ENCODE results near the gene PRDM16. TPM values are rescaled to one million over a fixed set of nuclear protein-coding genes. Genes with fewer than 3 reads are reported as not detected.

The PRDM16 gene
- total and polyA plus RNA-seq, 2 of the 4 experiments (the other 2 are of a cell fraction), result 0.02 TPM; not detected in 1

DNA sequence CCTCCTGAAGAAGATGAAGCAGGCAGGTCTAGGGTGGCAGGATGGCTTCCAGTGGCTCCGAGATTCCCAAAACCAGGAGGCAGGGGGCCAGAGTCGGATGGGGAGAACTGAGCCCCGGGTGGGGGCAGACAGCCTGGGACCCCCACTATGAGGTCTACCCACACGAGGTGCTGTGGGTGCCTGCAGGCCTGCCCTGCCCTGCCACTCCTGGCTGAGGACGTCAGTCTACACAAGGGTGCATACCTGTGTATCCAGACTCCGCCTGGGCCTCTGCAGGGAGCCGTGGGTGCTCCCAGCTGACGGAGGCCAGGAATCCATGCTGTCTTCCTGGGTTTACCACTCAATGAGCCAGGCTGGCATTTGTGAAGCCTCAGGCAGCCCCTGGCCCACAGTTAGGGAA lies 80.3 kb downstream of the PRDM16 start:
- Histone ChIP-seq H2BK20ac (ENCODE audit: low read depth, low read length) (no peak overlapping the region), H2BK15ac (ENCODE audit: low read depth, low read length) (no peak overlapping the region), H2AK5ac (ENCODE audit: low read depth, low read length) (no peak overlapping the region), H3K79me1 (ENCODE audit: low read depth in 1 of 2, low read length in 2 of 2) (no peaks in the 10 kb centered on the region), H3K27me3 (ENCODE audit: control insufficient read depth, insufficient read depth, low read length) (no peaks in the 10 kb centered on the region), H3K23ac (ENCODE audit: low read depth, low read length) (no peak overlapping the region), H3K14ac (replicated peaks; ENCODE audit: low read depth, low read length) (no peak overlapping the region), H3K56ac (ENCODE audit: extremely low read depth, insufficient read depth, low read length) (no peak overlapping the region), H4K20me1 (ENCODE audit: insufficient read depth, low read length) (no peaks in the 10 kb centered on the region), H3K4me3 (ENCODE audit: insufficient read depth, low read depth, low read length) (no peak overlapping the region), H3K4me1 (ENCODE audit: control insufficient read depth, insufficient read depth, low read length) (no peaks in the 10 kb centered on the region), H3K9me3 (ENCODE audit: control insufficient read depth, insufficient read depth, low read length) (peaks cover 12% of the 10 kb centered on the region), H3K4ac (ENCODE audit: low read depth, low read length) (no peak overlapping the region), H2AFZ (replicated peaks; ENCODE audit: low read length, poor library complexity) (no peak overlapping the region), H3K18ac (ENCODE audit: low read depth, low read length) (no peak overlapping the region), H2AK9ac (replicated peaks; ENCODE audit: low read depth, low read length, poor library complexity) (no peak overlapping the region), H4K91ac (ENCODE audit: insufficient read depth, low read depth, low read length) (no peak overlapping the region), H4K5ac (ENCODE audit: low read depth, low read length) (no peak overlapping the region), H2BK5ac (ENCODE audit: low read depth, low read length, poor library complexity, severe bottlenecking) (no peak overlapping the region), H3K36me3 (ENCODE audit: control insufficient read depth, insufficient read depth, low read length) (no peaks in the 10 kb centered on the region), H4K8ac (ENCODE audit: low read depth in 2 of 2, low read length in 2 of 2) (no peak overlapping the region), H3K4me2 (ENCODE audit: low read depth, low read length) (no peak overlapping the region), H3K9me1 (ENCODE audit: insufficient read depth, low read length) (no peaks in the 10 kb centered on the region), H3K9ac (ENCODE audit: low read depth, low read length) (no peak overlapping the region), H2BK120ac (ENCODE audit: low read depth, low read length) (no peak overlapping the region), H3K27ac (ENCODE audit: insufficient read depth, low read length) (no peak overlapping the region)
- 79% methylated on average over 5 of the region's 8 CpGs; no CpG with 5 or more reads in 1 of the 2 experiments for WGBS, 2 experiments (ENCODE audit: extremely low coverage in 2 of 2, insufficient read length in 1 of 2)
- CTCF ChIA-PET, result no interaction called here
- TF ChIP-seq MAZ (IDR thresholded peaks at IDR 0.05; ENCODE audit: borderline replicate concordance, low read depth, low read length) (no peak), MXI1 (IDR thresholded peaks at IDR 0.05; ENCODE audit: borderline replicate concordance, low read depth, low read length) (no peak), RFX5 (IDR thresholded peaks at IDR 0.05; ENCODE audit: low read depth, low read length) (no peak), MAFK (IDR thresholded peaks at IDR 0.05; ENCODE audit: low read depth, low read length) (no peak), SMC3 (IDR thresholded peaks at IDR 0.05; ENCODE audit: low read depth, low read length) (no peak), FOS (IDR thresholded peaks at IDR 0.05; ENCODE audit: low read depth, low read length) (no peak), CEBPB (IDR thresholded peaks at IDR 0.05; ENCODE audit: low read depth, low read length) (no peak), RAD21 (IDR thresholded peaks at IDR 0.05; ENCODE audit: low read length) (no peak)
- TF ChIP-seq, protein P1, sequence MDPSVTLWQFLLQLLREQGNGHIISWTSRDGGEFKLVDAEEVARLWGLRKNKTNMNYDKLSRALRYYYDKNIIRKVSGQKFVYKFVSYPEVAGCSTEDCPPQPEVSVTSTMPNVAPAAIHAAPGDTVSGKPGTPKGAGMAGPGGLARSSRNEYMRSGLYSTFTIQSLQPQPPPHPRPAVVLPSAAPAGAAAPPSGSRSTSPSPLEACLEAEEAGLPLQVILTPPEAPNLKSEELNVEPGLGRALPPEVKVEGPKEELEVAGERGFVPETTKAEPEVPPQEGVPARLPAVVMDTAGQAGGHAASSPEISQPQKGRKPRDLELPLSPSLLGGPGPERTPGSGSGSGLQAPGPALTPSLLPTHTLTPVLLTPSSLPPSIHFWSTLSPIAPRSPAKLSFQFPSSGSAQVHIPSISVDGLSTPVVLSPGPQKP (IDR thresholded peaks at IDR 0.05; ENCODE audit: borderline replicate concordance, low read depth, low read length), result no peak
- TF ChIP-seq, protein P2, sequence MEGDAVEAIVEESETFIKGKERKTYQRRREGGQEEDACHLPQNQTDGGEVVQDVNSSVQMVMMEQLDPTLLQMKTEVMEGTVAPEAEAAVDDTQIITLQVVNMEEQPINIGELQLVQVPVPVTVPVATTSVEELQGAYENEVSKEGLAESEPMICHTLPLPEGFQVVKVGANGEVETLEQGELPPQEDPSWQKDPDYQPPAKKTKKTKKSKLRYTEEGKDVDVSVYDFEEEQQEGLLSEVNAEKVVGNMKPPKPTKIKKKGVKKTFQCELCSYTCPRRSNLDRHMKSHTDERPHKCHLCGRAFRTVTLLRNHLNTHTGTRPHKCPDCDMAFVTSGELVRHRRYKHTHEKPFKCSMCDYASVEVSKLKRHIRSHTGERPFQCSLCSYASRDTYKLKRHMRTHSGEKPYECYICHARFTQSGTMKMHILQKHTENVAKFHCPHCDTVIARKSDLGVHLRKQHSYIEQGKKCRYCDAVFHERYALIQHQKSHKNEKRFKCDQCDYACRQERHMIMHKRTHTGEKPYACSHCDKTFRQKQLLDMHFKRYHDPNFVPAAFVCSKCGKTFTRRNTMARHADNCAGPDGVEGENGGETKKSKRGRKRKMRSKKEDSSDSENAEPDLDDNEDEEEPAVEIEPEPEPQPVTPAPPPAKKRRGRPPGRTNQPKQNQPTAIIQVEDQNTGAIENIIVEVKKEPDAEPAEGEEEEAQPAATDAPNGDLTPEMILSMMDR (conservative IDR thresholded peaks at IDR 0.05; ENCODE audit: low read depth, low read length), result no peak
- TF ChIP-seq, protein P3, sequence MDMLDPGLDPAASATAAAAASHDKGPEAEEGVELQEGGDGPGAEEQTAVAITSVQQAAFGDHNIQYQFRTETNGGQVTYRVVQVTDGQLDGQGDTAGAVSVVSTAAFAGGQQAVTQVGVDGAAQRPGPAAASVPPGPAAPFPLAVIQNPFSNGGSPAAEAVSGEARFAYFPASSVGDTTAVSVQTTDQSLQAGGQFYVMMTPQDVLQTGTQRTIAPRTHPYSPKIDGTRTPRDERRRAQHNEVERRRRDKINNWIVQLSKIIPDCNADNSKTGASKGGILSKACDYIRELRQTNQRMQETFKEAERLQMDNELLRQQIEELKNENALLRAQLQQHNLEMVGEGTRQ (IDR thresholded peaks at IDR 0.05; ENCODE audit: low read depth, low read length), result no peak
- POLR2A ChIA-PET (ENCODE audit: unreplicated experiment), result no interaction called here
- DNase-seq (no peak), ATAC-seq (ENCODE audit: low read depth) (no peak)
- dilution Hi-C loops (cut with HindIII; ENCODE audit: low sequenced_read_pairs, unreplicated experiment), result no loop called here
- intact Hi-C loops (cut with micrococcal nuclease), result no loop called here
- in situ Hi-C loops (cut with MboI; ENCODE audit: low sequenced_read_pairs), result no loop called here
- BruUV-seq (replicated peaks), result no TSS peak
